ENCODE measurements around the gene ADCY5. TPM values are rescaled to one million over a fixed set of nuclear protein-coding genes. Genes with fewer than 3 reads are reported as not detected.

The ADCY5 gene
- total RNA-seq, 1 experiment from 2014 or later, result 0.49 TPM

DNA sequence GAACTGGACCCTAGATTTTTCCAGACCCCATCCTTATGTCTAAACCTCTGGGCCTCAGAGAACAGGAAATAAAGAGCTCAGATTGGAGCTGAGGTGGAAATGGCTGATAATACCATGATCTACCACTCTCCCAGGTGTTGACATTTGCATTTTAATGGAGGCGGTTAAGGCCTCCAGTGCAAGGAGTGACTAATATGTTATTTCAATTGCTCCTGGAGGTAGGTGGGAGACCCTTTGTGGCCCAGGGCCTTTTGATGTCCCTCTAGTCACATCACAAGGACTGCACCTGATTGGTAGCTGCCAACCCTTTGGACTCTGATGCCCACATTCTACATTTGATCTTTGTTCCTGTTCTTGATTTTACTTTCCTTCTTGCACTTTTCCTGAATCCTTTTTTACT is 9.0 kb upstream of the ADCY5 start:
- CTCF ChIA-PET, result no interaction called here
- H3K27me3 ChIP-seq (ENCODE audit: insufficient read depth, low read length), result no peaks in the 10 kb centered on the region

More for the DNA sequence above, 9.0 kb upstream of the ADCY5 start:
- ATAC-seq (no peak), DNase-seq (ENCODE audit: low read depth, low spot score) (no peak)
- RAD21 ChIA-PET (ENCODE audit: low non-redundant PET in 1 of 2, low total read pairs in 2 of 2, uncharacterized antibody in 2 of 2, unreplicated experiment in 2 of 2), result no interaction called here
- no peaks in the 10 kb centered on the region for H3K79me2 ChIP-seq (ENCODE audit: insufficient read depth, low read length)
- H3K4me3 ChIP-seq (replicated peaks in 1 of 2; ENCODE audit: low read depth in 1 of 2, low read length in 2 of 2), result no peak overlapping the region
- no peak overlapping the region for H3K27ac ChIP-seq (ENCODE audit: low read depth, low read length)
- intact Hi-C loops (cut with micrococcal nuclease), result no loop called here
- no peaks in the 10 kb centered on the region for H3K9me3 ChIP-seq (ENCODE audit: control insufficient read depth in 1 of 2, insufficient read depth in 1 of 2, low read depth in 1 of 2, low read length in 2 of 2)
- H2AFZ ChIP-seq (ENCODE audit: low read depth, low read length, poor library complexity, severe bottlenecking), result no peak overlapping the region
- H4K20me1 ChIP-seq (ENCODE audit: insufficient read depth), result no peaks in the 10 kb centered on the region
- no peaks in the 10 kb centered on the region for H3K36me3 ChIP-seq (ENCODE audit: control insufficient read depth in 1 of 2, insufficient read depth in 2 of 2, low read length in 2 of 2)
- no TSS peak for BruUV-seq (replicated peaks)
- H3K9me2 ChIP-seq (ENCODE audit: insufficient read depth), result no peaks in the 10 kb centered on the region
- H3K4me1 ChIP-seq (ENCODE audit: control insufficient read depth in 1 of 2, insufficient read depth in 2 of 2, low read length in 2 of 2), result no peaks in the 10 kb centered on the region
- TF ChIP-seq SRF (IDR thresholded peaks at IDR 0.05; ENCODE audit: low read depth) (no peak), YY1 (IDR thresholded peaks at IDR 0.05; ENCODE audit: extremely low read depth, insufficient replicate concordance, low read depth, low read length) (no peak), ZNF274 (IDR thresholded peaks at IDR 0.05; ENCODE audit: low read depth, low read length) (no peak), RAD21 (IDR thresholded peaks at IDR 0.05; ENCODE audit: low read depth) (no peak), REST (IDR thresholded peaks at IDR 0.05; ENCODE audit: low read depth) (no peak), SIN3A (IDR thresholded peaks at IDR 0.05; ENCODE audit: low read depth) (no peak), POLR2A (IDR thresholded peaks at IDR 0.05; ENCODE audit: borderline replicate concordance, extremely low read depth, insufficient read depth, insufficient read length) (no peak), ZFX (IDR thresholded peaks at IDR 0.05) (no peak), CTCF (IDR thresholded peaks at IDR 0.05 in 2 of 3, conservative IDR thresholded peaks at IDR 0.05 in 1 of 3; ENCODE audit: borderline replicate concordance in 1 of 3, insufficient read depth in 1 of 3, low read depth in 2 of 3, low read length in 2 of 3) (no peak), FOSL1 (IDR thresholded peaks at IDR 0.05; ENCODE audit: low read depth) (no peak), ELF1 (IDR thresholded peaks at IDR 0.05; ENCODE audit: borderline replicate concordance, low read depth) (no peak)
- TF ChIP-seq, protein P1, sequence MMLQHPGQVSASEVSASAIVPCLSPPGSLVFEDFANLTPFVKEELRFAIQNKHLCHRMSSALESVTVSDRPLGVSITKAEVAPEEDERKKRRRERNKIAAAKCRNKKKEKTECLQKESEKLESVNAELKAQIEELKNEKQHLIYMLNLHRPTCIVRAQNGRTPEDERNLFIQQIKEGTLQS (IDR thresholded peaks at IDR 0.05), result no peak
- no peak overlapping the region for H3K9ac ChIP-seq (ENCODE audit: low read length)
- no peak overlapping the region for H3K4me2 ChIP-seq (ENCODE audit: low read length)
- POLR2A ChIA-PET, result no interaction called here
